ENCODE data around the gene IQCF5.

GRCh38 chr3:51894939-51895338 lies 19.5 kb upstream of the IQCF5 start:
- TF ChIP-seq POLR2A (IDR thresholded peaks at IDR 0.05) = no peak
- TF ChIP-seq POLR2AphosphoS5 (IDR thresholded peaks at IDR 0.05) = no peak
- no peak for TF ChIP-seq CTCF (IDR thresholded peaks at IDR 0.05)
